Activated CD8-positive, alpha-beta memory T cell treated with anti-CD3 and anti-CD28 coated beads, Interleukin-2, amount 50 U/mL, for 1 hour (primary cell): Measurements from ENCODE around the gene BGN.
A peak's percentile ranks its signal among the peaks of the same experiment; 100 is the strongest.

Source experiments
- DNase-seq: peaks from one replicate; pipeline ENCODE4 v3.0.0-alpha.2; 2020; ENCODE audit errors: extremely low read depth

BGN gene

DNA sequence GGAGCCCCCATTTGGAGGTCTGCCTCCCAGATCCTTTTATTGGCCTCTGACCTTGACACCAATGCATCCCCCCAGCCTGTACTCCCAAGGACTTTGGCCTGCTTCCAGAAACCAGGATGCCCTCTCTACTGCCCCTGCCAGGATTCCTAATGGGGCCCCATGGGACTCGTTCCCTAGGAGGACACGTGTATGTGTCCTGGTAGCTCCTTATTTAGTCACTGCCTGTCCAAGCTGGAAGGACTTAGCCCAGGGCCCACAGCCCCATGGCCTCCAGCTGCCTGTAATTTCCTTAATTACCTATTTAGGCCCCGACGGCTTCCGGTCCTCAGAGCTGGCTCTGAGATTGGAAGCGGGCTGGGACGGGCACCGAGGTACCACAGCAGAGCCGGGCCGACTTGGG is 32.0 kb downstream of the BGN start:
- DNase-seq, result no peak

DNA sequence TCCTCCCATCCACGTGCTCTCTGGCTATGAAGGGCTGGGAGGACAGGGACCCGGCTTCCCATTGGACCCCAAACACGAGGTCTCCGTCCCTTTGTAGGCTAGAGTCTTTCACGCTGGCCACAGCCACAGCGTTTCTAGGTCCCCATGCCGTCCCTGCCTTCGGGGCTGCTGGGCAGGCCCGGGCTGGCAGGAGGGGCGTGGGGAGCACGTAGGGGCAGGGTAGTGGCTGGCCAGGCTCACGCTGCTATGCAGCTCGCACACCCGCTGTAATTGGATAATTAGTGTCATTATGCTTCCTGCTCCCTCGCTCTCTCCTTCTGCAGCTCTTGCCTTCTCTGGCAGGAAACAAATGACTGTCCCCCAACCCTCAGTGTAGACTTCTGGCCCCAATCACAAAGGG is 32.4 kb downstream of the BGN start:
- no peak for DNase-seq

DNA sequence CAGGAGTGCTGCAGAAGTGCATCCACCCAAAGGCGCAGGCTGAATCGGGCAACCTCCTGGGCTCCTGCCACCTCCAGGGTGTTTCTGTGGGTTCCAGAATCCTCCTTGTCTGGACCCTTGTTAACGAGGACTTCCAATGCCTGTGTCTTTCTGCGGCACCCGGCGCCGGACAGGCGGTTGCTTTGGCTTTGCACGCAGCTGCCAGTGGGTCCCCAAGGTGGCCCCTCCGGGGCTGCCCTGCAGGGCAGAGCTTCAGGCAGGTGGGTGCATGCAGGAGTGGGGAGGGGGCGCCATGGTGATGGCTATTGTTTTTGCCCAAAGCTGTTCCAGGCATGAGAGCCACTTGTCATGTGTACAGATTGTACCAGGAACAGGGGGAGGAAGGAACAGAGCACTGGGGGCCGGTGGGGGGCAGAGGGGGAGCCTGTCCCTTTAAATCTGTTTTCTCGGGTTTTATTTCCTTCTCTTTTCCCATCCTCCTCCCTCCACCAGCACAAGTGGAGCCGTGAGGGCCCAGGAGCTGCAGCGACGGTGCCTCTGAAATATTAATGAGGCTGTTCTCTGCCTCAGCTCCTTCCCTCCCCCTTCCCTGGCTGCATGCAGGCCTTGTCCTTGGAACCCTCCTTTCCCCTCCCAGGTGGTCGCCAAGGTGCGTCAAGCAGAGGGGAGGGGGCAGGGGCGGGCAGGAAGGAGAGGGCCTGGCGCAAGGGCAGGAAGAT is 35.8 kb downstream of the BGN start:
- no peak for DNase-seq

- DNase-seq, result no peak
Measured at GRCh38 chrX:153533091-153533490, 38.3 kb downstream of the BGN start.

DNA sequence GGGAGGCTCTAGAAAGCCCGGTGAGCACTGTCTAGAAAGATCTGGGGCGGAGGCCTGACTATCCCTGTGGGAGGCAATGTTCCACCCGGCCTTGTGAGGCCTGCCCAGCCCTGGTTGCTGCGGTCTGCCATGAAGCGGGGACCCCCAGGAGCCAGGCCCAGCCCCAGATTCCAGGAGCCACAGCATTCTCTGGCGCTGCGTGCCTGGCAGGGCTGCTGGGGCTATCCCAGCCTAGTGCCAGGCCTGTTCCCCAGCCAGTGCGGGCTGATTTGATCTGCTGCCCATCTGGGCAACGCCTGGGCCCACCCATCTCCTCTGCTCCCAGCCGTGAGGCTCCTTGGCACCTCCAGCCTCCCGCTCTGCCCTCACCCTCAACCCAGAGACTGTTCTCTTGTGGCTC is 42.3 kb downstream of the BGN start:
- DNase-seq, result no peak

GRCh38 chrX:153537526-153538295 is 42.9 kb downstream of the BGN start:
- DNase-seq, result no peak

GRCh38 chrX:153538424-153538823 is 43.6 kb downstream of the BGN start:
- no peak for DNase-seq

DNA sequence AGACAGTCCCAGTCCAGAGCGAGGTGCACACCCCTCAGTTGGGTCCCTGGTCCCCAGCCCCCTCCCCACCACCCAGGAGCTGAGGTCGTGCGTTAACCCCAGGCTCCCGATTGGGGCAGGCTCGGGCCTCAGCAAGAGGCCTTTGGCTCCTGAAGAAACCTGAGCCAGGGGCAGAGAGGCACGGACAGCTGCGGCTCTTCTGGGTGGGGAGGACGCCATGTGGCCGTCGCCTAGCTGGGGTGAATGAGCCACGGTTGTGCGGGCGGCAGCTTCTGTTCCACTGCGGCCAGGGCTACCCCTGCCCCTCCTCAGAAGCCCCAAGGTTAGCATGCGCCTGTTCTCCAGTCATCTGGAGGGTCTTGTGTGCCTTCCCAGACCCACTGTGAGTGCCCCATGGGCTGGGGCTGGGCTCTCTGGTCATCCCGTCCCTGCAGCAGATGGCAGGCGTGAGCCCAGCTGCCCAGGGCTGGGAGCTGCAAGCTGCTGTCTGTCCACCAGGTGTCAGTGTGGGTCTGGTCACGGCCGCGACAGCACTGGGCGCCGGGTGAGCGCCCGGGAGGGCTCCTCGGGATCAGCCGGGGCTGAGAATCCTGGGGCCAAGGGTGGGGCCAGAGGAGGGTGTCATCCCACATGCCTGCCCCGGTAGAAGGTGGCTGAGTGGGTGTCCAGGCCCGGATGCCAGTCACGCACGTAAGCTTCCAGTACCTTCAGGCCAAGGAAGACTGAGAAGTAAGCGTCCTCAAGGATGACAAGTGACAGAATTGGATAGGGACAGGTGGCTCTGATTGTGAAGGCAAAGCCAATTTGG is 44.6 kb downstream of the BGN start:
- DNase-seq, result peak; percentile 11

- DNase-seq, result no peak
Measured at GRCh38 chrX:153539979-153540358, 45.2 kb downstream of the BGN start.

DNA sequence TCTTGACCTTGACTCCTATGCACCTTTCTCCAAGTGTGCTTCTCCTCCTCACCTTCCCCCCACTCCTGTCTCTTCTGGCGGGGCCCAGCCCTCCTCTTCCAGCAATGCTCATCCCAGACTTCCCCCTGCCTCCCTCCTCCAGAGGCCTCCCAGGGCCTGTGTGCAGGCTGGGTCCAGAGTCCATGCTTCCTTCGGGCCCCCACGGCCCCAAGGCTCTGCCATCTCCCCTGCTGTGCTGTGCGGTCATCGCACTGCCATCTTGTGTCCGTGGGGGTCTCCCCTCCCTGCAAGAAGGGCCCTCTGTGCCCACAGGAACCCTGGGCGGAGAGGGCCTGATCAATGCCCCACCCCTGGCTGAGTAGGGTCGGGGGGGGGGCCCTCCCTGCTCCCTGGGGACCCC is 49.9 kb downstream of the BGN start:
- no peak for DNase-seq

DNA sequence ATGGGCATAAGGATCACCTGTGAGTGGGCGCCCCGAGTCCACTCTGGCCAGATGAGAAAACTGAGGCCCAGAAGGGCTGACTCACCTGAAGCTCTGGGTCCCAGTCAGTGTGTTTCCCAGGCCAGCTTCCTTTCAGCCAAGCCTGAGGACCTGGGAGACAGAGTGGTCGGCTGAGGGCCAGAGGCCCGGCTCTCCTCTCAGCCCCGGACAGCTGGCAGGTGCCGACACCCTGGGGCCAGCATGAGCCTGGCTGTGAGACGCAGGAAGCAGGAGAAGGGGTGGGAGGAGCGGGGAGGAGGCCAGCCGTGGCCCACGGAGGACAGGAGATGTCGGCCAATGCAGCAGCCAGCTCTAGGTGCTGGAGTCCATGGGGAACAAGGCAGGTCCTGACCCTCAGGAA is 51.6 kb downstream of the BGN start:
- no peak for DNase-seq

DNA sequence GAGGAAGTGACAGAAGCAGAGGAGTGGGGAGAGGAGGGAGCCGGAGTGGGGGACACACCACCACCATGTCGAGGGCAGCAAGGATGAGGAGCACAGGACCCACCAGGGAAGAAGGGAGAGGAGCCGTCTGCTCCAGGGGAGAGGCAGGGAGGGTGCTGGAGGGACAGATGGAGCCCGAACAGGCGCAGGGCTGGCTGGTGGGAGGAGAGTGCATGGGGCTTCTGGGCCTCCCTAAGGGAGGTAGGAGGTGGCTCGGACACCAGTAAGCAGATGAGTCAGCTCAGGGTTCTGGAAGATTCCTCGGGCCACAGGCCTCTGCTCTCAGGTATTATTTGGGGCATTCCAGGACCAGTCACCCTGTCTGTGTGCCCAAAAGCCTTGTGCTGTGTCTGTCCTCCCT is 52.4 kb downstream of the BGN start:
- DNase-seq, result no peak

GRCh38 chrX:153549231-153549630 is 54.5 kb downstream of the BGN start:
- no peak for DNase-seq

- DNase-seq, result no peak
Measured at GRCh38 chrX:153549807-153550206, 55.0 kb downstream of the BGN start.

DNA sequence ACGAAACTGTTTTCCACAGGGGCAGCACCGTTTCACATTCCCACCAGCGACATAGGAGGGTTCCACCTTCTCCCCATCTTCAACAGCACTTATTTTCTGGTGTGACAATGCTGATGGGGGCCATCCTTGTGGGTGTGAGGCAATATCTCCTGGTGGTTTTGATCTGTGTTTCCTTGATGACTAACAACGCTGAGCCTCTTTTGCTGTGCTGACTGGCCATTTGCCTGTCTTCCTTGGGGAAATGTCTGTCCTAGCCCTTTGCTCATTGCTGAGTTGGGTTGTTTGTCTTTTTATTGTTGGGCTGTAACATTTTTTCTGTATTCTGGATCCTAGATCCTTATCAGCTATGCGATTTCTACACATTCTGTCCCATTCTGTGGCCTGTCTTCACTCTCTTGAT is 56.4 kb downstream of the BGN start:
- no peak for DNase-seq

GRCh38 chrX:153554519-153555167 is 59.9 kb downstream of the BGN start:
- DNase-seq, result no peak

GRCh38 chrX:153556767-153557166 is 62.0 kb downstream of the BGN start:
- no peak for DNase-seq

- DNase-seq, result no peak
Measured at GRCh38 chrX:153557618-153558355, 63.0 kb downstream of the BGN start.
